ENCODE data around the gene STAB1.

STAB1 gene

GRCh38 chr3:52484680-52485461, 10.3 kb upstream of the STAB1 start:
- no peak overlapping the region for H3K27ac ChIP-seq
- TF ChIP-seq CTCF (conservative IDR thresholded peaks at IDR 0.05): no peak

GRCh38 chr3:52487050-52487787, 7.9 kb upstream of the STAB1 start:
- no peak overlapping the region for H3K27ac ChIP-seq
- TF ChIP-seq CTCF (conservative IDR thresholded peaks at IDR 0.05): no peak

- H3K27ac ChIP-seq: no peak overlapping the region
- no peak for TF ChIP-seq CTCF (conservative IDR thresholded peaks at IDR 0.05)
Measured at GRCh38 chr3:52487788-52488691, 7.1 kb upstream of the STAB1 start.

- H3K27ac ChIP-seq: no peak overlapping the region
- TF ChIP-seq CTCF (conservative IDR thresholded peaks at IDR 0.05): no peak
Measured at GRCh38 chr3:52488746-52489145, 6.4 kb upstream of the STAB1 start.

- TF ChIP-seq CTCF (conservative IDR thresholded peaks at IDR 0.05): no peak
- no peak overlapping the region for H3K27ac ChIP-seq
Measured at GRCh38 chr3:52489453-52489852, 5.7 kb upstream of the STAB1 start.

- no peak for TF ChIP-seq CTCF (conservative IDR thresholded peaks at IDR 0.05)
- H3K27ac ChIP-seq: no peak overlapping the region
Measured at GRCh38 chr3:52490035-52490938, 4.9 kb upstream of the STAB1 start.

Data from VCaP (cell line).